Stimulated activated naive CD4-positive, alpha-beta T cell treated with Interleukin-2 at 50 U/mL for 16 hours (primary cell): ENCODE measurements around the gene STARD6.
A peak's percentile ranks its signal among the peaks of the same experiment; 100 is the strongest.
"Not testable (repeated sequence)": the region's sequence is repeated elsewhere in the genome, so short reads cannot be mapped to it uniquely, and the experiment has no call there.

Experiments used
- DNase-seq: peaks from one replicate; lab custom pipeline; 2025; lab: John Stamatoyannopoulos, UW

Gene STARD6, protein sequence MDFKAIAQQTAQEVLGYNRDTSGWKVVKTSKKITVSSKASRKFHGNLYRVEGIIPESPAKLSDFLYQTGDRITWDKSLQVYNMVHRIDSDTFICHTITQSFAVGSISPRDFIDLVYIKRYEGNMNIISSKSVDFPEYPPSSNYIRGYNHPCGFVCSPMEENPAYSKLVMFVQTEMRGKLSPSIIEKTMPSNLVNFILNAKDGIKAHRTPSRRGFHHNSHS

GRCh38 chr18:54357660-54358494, at the start of gene STARD6, which contains the start of gene C18orf54:
STARD6 (minus strand) TSS chr18:54357858; CDS start chr18:54354573, 3,285 bp downstream.
C18orf54 (plus strand) TSS chr18:54357906; CDS start chr18:54360573, 2,667 bp downstream.
- peak; percentile 86 for DNase-seq

GRCh38 chr18:54405290-54405689, 47.6 kb upstream of the STARD6 start:
- no peak for DNase-seq

DNA sequence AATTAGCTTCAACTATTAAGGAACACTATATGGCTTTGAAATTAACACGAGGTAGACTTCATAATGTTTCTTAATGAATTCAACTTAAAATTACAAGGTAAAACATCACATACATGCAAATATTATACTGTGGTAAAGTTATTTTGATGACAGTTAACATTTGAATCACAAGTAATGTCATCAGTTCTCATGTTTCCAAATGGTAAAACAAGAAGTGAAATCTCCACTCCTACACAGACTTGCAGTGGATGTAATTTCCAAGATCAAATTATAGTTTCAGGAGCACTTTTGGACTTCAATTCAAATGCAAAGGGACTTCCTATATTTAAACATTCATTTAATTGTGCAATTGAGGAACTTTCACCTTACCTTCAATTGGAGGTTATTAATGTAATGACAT, 39.1 kb upstream of the STARD6 start:
- DNase-seq = no peak

DNA sequence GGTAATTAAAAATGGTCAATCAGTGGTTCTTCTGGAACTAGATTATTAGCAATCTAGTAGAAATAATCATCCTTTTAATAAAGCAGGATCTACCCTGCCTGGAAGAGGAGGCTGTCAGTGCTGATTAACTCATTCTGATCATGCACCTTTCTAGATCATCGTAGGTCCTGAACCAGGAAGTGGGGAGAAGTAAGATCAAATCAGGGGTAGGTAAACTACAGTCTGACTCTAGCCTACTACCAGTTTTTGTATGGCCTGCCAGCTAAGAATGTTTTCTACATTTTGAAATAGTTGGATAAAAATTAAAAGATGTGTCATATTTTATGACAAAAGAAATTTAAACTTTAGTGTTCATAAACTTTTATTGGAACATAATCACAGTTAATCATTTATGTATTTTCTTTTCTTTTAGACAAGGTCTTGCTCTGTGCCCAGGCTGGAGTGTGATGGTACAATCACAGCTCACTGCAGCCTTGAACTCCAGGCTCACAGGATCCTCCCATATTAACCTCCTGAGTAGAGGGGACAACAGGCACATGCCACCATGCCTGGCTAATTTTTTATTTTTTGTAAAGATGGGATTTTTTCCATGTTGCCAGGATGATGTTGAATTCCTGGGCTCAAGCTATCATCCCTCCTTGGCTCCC, 36.1 kb upstream of the STARD6 start:
- no peak for DNase-seq

GRCh38 chr18:54392543-54393023, 34.9 kb upstream of the STARD6 start:
- no peak for DNase-seq

GRCh38 chr18:54390838-54391237, 33.2 kb upstream of the STARD6 start:
- no peak for DNase-seq

DNA sequence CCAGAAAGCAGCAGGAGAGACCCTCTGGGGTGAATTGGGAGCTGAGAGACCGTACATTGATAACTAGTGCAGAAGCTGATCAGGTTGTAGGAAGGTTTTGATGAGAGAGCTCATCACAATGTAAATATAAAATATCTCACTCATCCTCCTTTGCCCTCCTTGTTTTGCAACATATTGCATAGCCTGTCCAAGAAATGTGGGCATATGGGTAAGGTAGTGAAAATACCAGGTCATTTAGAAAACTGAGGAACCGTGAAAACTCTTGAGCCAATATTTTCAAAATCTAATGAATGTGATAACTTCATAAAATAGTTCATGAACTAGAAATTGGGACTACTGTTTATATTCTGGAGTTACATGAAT, 31.5 kb upstream of the STARD6 start:
- DNase-seq = no peak

DNA sequence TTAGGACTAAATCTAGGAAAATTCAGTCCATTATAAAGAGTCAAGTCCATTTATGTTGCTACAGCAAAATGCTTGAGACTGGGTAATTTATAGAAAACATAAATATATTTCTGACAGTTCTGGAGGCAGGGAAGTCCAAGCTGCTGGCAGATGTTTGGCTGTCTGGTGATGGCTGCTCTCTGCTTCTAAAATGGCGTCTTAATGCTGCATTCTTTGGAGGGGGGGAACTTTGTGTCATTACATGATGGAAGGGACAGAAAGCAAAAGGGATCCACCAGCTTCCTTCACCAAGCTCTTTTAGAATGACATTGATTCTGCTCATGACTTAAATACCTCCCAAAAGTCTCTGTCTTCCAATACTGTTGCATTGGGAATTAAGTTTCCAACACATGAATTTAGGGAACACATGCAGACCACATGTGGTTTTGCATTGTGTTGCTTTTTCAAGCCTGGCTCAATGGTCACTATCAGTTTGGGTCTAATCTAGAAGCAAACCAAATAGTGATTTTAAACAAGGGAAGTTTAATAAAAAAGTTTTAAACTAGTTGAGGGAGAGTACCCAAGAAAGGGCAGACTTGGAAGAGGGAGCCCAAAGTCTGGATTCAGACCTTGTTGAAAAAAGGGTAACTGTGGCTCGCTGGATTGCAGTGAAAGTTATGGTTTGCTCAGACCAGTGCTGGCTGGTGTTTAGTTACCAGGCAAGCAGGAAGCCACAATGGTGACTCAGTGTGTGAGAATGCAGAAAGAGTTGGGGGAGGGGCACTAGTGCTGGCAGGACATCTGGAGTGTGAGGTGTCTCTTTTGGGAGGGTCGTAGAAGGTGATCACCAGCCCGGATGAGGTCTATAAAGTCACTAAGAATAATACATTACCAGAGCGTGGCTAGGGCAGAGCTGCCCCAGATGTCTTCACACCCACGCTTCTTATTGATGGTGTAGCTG, 30.8 kb upstream of the STARD6 start:
- DNase-seq = no peak

- no peak for DNase-seq
Measured at GRCh38 chr18:54387631-54388030, 30.0 kb upstream of the STARD6 start.

- DNase-seq = not testable (repeated sequence)
Measured at GRCh38 chr18:54386800-54387495, 29.3 kb upstream of the STARD6 start.

DNA sequence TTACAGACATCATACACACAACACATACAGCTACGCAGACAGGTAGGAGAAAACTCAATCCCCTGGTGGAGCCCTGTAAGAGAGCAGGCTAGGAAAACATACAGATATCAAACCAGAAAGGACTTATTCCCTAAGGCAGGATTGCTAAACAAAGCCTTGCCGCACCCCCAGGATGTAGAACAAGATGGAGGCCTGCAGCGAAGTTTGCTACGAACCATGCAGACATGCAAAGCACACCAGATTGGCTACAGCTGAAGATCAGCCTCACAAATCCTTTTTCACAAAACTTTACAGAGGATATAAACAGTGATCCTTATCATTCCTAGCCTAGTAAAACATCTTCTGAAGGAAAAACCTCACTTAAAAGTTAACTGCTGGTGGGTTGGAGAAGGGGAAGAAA, 28.4 kb upstream of the STARD6 start:
- DNase-seq = no peak

- no peak for DNase-seq
Measured at GRCh38 chr18:54382733-54383252, 25.1 kb upstream of the STARD6 start.

GRCh38 chr18:54382076-54382475, 24.4 kb upstream of the STARD6 start:
- no peak for DNase-seq

DNA sequence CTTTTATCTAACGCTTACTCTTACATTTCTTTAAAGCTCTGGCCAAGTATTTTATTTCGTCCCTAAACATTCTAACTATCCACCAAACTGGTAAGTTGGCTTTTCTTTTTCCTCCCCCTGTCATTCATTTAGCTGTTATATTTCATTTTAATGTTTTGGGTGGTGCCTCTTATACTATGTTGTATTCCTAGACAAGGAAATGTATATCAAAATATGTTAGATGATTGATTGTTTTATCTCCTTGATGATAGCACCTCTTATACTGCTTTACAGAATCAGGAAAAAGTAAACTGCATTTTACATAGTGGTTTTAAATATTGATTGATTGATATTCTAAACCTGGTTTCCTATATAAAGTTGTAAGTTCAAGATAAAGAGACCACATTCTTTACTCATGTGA, 24.0 kb upstream of the STARD6 start:
- DNase-seq = no peak

DNA sequence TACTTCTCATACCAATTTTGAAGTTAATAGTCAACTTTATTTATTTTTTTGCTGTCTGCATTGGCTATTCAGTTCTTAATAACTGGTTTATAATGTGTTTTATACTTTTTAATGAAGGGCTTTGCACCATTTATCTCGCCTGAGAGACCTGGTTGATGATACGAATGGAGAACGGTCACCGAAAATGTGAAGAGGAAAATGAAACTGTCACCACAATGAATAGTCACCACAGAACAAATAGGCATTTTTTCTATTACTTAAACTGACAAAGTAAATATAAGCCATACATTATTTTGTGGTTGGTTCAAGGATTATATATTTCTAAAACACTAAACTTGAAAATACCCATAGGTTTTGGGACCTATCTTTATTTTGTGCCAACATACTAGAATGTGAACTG, 20.4 kb upstream of the STARD6 start:
- DNase-seq = no peak

DNA sequence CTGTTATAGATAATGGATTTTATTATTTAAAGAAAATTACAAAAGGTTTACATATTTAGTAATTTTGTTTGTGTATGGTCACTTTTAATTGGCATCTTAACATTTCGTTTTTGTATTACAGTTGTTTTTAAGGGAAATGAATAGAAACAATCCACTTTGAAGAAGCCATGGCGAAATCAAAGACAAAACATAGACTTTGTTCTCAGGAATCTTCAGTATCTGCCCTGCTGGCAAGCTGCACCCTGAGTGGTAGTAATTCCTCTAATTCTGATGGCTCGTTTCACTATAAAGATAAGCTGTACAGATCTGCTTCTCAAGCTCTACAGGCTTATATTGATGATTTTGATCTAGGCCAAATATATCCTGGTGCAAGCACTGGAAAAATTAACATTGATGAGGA, 2.7 kb upstream of the STARD6 start:
- DNase-seq = no peak

GRCh38 chr18:54359233-54359632, 1.6 kb upstream of the STARD6 start:
- DNase-seq = no peak

DNA sequence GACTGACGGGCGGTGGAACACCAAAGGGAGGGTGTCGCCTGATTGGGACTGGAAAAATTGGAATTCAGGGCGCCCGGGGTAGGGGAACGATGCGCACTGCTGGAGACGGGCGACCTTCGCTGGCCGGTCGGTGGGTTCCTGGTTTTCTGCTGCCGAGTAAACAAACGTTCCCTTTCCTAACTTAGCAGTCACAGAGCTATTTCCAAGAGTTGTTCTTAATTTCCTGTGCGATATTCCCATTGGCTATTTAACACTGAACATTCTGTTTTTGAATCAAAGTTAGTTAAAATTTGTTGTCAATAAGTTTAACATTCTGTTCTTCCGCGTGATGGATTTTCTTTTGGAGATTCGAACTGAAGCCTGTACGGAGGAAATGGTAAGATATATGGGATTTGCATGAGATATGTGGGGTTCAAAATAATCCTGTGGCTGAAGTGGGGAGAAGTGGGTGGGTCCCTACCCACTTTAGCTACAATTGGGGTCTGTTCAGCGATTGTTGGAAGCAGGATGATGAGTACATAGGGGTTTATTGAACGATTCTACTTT, 910 bp upstream of the STARD6 start:
- no peak for DNase-seq

DNA sequence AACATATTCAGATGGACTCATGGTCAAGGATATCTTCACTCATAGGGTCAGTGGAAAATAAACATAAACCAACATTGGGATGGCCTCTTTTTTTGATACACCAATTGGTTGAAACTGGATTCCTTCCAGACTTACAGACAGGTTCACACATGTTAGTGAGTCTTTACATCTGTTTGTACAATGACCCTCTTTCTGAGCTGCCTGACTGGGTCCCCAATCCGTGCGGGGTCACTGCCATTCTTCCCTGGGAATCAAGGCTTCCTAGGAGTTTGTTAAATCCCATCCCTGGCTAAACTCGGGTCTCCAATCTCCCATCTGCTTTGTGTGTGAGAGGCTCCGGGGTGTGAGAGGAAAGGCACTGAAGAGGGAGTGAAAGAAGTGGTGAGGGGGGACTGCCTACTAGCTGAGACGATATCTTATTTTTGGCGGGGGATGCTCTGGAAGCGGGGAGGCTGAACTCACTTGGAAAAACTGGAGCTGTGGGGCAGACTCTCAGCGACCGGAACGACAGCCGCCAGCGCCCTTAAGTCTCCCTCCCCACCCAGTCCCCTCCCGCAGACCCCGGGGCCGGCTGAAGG, 487 bp downstream of the STARD6 start:
- no peak for DNase-seq

DNA sequence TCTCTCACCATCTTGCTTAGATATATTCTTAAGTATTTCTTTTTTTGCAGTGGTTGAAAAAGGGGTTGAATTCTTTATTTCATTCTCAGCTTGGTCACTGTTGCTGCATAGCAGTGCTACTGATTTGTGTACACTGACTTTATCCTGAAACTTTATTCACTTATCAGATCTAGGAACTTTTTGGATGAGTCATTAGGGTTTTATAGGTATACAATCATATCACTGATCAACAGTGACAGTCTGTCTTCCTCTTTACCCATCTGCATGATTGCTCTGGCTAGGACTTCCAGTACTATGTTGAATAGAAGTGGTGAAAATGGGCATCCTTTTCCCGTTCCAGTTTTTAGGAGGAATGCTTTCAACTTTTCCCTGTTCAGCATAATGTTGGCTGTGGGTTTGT, 6.5 kb downstream of the STARD6 start:
- DNase-seq = no peak
